OCI-LY3 (cell line): Measurements from ENCODE around the gene RDH8.

Experiments used
- H2AFZ ChIP-seq: fragments of 200-600, 300-600 bp; shearing (Covaris generic); 2 replicates; pipeline ENCODE4 v1.6.0; 2014; ENCODE audit warnings: antibody characterized with exemption, low read depth, low read length
- H3K27ac ChIP-seq: fragments of 200-600, 300-600 bp; sonication (generic); 2 replicates; pipeline ENCODE4 v1.5.1; 2014; ENCODE audit warnings: mild to moderate bottlenecking, low read length, moderate library complexity, mixed read lengths
- H3K27me3 ChIP-seq: fragments of 200-600, 300-600 bp; sonication (generic); 2 replicates; pipeline ENCODE4 v1.6.1; 2014; ENCODE audit warnings: low read depth, low read length, mixed read lengths
- H3K36me3 ChIP-seq: fragments of 200-600, 300-600 bp; sonication (generic); replicated peaks from 2 replicates; pipeline ENCODE3; 2014; ENCODE audit warnings: low read depth, low read length, mixed read lengths
- H3K4me1 ChIP-seq: fragments of 300-600, 200-600 bp; sonication (generic); 2 replicates; pipeline ENCODE4 v1.6.1; 2014; ENCODE audit warnings: low read length, mixed read lengths
- H3K4me2 ChIP-seq: fragments of 200-600, 300-600 bp; sonication (generic); 2 replicates; pipeline ENCODE4 v1.6.1; 2014; ENCODE audit warnings: low read length, mixed read lengths
- H3K4me3 ChIP-seq: fragments of 300-600, 200-600 bp; sonication (generic); 2 replicates; pipeline ENCODE4 v1.5.1; 2014; ENCODE audit warnings: antibody characterized with exemption, mild to moderate bottlenecking, low read length, moderate library complexity
- H3K79me2 ChIP-seq: fragments of 300-600, 200-600 bp; shearing (Covaris generic); 2 replicates; pipeline ENCODE4 v1.6.1; 2014; ENCODE audit warnings: mild to moderate bottlenecking, low read length, mixed read lengths
- H3K9ac ChIP-seq: fragments of 300-600, 200-600 bp; shearing (Covaris generic); 2 replicates; pipeline ENCODE4 v1.6.0; 2014; ENCODE audit warnings: mild to moderate bottlenecking, low read length, moderate library complexity
- H3K9me3 ChIP-seq: fragments of 200-600, 300-600 bp; shearing (Covaris generic); 2 replicates; pipeline ENCODE4 v1.6.1; 2014; ENCODE audit warnings: low read length, mixed read lengths; ENCODE audit not compliant: insufficient read depth
- H4K20me1 ChIP-seq: fragments of 200-600, 300-600 bp; sonication (generic); 2 replicates; pipeline ENCODE4 v1.6.1; 2016; ENCODE audit warnings: low read length, mixed read lengths; ENCODE audit not compliant: insufficient read depth
- EZH2phosphoT487 ChIP-seq: fragments of 200-600 bp; shearing (Covaris generic); IDR thresholded peaks from 2 replicates; pipeline ENCODE4 v1.6.1; 2018; ENCODE audit warnings: antibody characterized with exemption, mixed run types, low read depth
- TF ChIP-seq, protein P1 (sequence below): fragments of 200-600, 300-600 bp; sonication (generic); IDR thresholded peaks from 2 replicates; pipeline ENCODE4 v1.5.1; 2014; ENCODE audit warnings: antibody characterized with exemption, low read length, low read depth

Gene RDH8

GRCh38 chr19:10008184-10008765 is 5.0 kb upstream of the RDH8 start:
- TF ChIP-seq, protein P1, sequence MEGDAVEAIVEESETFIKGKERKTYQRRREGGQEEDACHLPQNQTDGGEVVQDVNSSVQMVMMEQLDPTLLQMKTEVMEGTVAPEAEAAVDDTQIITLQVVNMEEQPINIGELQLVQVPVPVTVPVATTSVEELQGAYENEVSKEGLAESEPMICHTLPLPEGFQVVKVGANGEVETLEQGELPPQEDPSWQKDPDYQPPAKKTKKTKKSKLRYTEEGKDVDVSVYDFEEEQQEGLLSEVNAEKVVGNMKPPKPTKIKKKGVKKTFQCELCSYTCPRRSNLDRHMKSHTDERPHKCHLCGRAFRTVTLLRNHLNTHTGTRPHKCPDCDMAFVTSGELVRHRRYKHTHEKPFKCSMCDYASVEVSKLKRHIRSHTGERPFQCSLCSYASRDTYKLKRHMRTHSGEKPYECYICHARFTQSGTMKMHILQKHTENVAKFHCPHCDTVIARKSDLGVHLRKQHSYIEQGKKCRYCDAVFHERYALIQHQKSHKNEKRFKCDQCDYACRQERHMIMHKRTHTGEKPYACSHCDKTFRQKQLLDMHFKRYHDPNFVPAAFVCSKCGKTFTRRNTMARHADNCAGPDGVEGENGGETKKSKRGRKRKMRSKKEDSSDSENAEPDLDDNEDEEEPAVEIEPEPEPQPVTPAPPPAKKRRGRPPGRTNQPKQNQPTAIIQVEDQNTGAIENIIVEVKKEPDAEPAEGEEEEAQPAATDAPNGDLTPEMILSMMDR, result no peak
- no peak for TF ChIP-seq EZH2phosphoT487
- Histone ChIP-seq H3K27ac (no peak overlapping the region), H3K27me3 (peaks cover 14% of the 10 kb centered on the region), H2AFZ (no peak overlapping the region), H3K4me3 (no peak overlapping the region), H4K20me1 (no peaks in the 10 kb centered on the region), H3K4me1 (peaks cover under 1% of the 10 kb centered on the region; the same call in 1 of the 2 replicates), H3K79me2 (no peaks in the 10 kb centered on the region), H3K36me3 (no peaks in the 10 kb centered on the region), H3K9ac (no peak overlapping the region), H3K4me2 (no peak overlapping the region), H3K9me3 (no peaks in the 10 kb centered on the region)

GRCh38 chr19:10009714-10010224 is 3.5 kb upstream of the RDH8 start:
- no peaks in the 10 kb centered on the region for H4K20me1 ChIP-seq
- no peaks in the 10 kb centered on the region for H3K4me1 ChIP-seq
- H3K36me3 ChIP-seq, result no peaks in the 10 kb centered on the region
- no peak overlapping the region for H3K27ac ChIP-seq
- no peak for TF ChIP-seq EZH2phosphoT487
- TF ChIP-seq, protein P1, result no peak
- peaks cover 22% of the 10 kb centered on the region for H3K27me3 ChIP-seq
- H3K4me2 ChIP-seq, result no peak overlapping the region
- H3K9ac ChIP-seq, result no peak overlapping the region
- H3K79me2 ChIP-seq, result no peaks in the 10 kb centered on the region
- H3K9me3 ChIP-seq, result no peaks in the 10 kb centered on the region
- H2AFZ ChIP-seq, result no peak overlapping the region
- H3K4me3 ChIP-seq, result no peak overlapping the region

DNA sequence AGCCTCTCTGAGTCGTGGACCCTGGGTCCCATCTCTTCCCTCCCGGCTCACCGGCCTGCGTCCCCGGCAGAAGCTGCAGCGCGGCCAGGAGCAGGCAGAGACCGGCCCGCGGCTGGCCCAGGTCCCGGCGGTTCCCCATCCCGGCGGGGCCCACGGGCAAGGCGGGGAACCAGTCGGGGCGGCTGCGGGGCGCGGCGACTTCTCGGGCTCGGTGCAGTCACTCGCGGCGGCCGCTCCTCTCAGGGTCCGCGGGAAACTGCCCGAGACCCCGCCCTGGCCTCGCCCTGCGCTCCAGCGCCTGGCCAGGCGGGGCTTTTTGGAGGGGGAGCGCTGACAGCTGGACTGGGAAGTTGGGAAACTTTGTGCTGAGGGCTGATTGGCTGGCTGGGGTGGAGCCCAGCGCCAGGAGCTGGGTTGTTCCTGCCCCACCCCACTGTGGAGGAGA is 3.0 kb upstream of the RDH8 start, which contains the start of gene COL5A3:
Gene COL5A3 (minus strand): TSS at position 258 of the 445 bp plus-strand sequence. CDS start 119 bp downstream, at position 139.
- H3K4me3 ChIP-seq, result no peak within 1 kb of the TSS

GRCh38 chr19:10010939-10011338 is 2.3 kb upstream of the RDH8 start:
- Histone ChIP-seq H3K27ac (no peak overlapping the region), H3K9ac (no peak overlapping the region), H3K27me3 (peaks cover 22% of the 10 kb centered on the region), H3K4me3 (no peak overlapping the region), H4K20me1 (no peaks in the 10 kb centered on the region), H3K4me2 (no peak overlapping the region), H3K9me3 (no peaks in the 10 kb centered on the region), H2AFZ (no peak overlapping the region), H3K79me2 (no peaks in the 10 kb centered on the region), H3K4me1 (no peaks in the 10 kb centered on the region), H3K36me3 (no peaks in the 10 kb centered on the region)
- no peak for TF ChIP-seq EZH2phosphoT487
- TF ChIP-seq, protein P1, result no peak

More for the DNA sequence above, 3.0 kb upstream of the RDH8 start, which contains the start of gene COL5A3:
- H3K9ac ChIP-seq, result no peak within 1 kb of the TSS
- no peak within 1 kb of the TSS for H3K27ac ChIP-seq
- H3K4me1 ChIP-seq, result no peaks in the 10 kb centered on the region
- H3K4me2 ChIP-seq, result no peak within 1 kb of the TSS
- H3K79me2 ChIP-seq, result no peaks in the 10 kb centered on the region
- H3K36me3 ChIP-seq, result no peaks in the 10 kb centered on the region
- TF ChIP-seq EZH2phosphoT487, result no peak
- TF ChIP-seq, protein P1, result no peak
- H2AFZ ChIP-seq, result no peak within 1 kb of the TSS
- H3K27me3 ChIP-seq, result peaks cover 22% of the 10 kb centered on the region
- no peaks in the 10 kb centered on the region for H4K20me1 ChIP-seq
- H3K9me3 ChIP-seq, result no peaks in the 10 kb centered on the region
